Measurements from ENCODE around the gene CDH23. TPM values are rescaled to one million over a fixed set of nuclear protein-coding genes. Genes with fewer than 3 reads are reported as not detected.

CDH23 gene
- polyA plus RNA-seq, 1 donor (not counting 4 experiments of a cell fraction or from before 2014, with no cell fraction given) = 0.01 TPM

DNA sequence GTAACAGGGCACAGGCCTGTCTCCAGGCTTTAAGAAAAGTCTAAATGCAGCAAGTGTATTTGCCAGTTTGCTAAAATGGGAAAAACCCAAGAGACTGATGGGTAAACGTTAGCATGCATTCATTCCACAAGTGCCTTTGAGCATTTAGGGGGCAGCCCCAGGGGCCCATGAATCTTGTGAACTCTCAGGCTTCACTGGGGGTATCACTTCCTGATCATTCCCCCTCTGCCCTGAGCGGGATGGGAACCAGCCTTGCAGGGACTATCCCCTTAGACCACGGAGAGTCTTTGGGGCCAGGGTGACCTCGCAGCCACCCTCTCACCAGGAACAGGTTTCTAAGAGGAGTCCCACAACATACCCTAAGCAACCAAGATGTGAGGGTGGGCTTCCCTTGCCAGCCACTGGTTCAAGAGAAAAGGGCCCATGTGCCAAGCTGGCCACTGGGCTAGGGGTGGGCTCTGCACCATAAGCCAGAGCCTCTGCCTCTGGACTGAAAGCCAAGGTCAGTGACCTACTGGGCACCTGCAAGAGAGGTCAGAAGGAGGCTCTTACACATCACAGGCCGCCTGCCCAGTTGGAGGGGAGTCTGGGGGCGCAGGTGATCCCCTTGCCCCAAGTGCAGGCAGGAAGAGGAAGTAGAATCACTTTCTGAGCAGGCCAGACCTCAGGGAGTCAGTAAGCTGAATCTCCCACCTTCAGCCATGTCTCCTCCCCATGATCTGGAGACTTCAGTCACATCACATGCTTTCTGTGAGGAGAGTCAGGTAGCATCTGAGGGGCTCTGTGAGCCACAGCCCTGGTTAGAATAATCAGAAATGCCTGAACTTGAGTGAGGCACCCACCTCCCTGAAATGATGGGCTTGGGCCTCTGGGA, 247.8 kb downstream of the CDH23 start:
- dilution Hi-C loops (cut with MboI; ENCODE audit: extremely low pct_ligation_motif_present, low sequenced_read_pairs) = no loop called here
- H3K27ac ChIP-seq (ENCODE audit: control insufficient read depth, insufficient read depth, low read length) = no peak overlapping the region
- H3K9me1 ChIP-seq (ENCODE audit: control insufficient read depth, extremely low read depth, insufficient read depth, low read length) = no peaks in the 10 kb centered on the region
- no peak for FAIRE-seq
- H3K79me2 ChIP-seq (ENCODE audit: control insufficient read depth, insufficient read depth, low read length) = no peaks in the 10 kb centered on the region
- TF ChIP-seq, protein P1, sequence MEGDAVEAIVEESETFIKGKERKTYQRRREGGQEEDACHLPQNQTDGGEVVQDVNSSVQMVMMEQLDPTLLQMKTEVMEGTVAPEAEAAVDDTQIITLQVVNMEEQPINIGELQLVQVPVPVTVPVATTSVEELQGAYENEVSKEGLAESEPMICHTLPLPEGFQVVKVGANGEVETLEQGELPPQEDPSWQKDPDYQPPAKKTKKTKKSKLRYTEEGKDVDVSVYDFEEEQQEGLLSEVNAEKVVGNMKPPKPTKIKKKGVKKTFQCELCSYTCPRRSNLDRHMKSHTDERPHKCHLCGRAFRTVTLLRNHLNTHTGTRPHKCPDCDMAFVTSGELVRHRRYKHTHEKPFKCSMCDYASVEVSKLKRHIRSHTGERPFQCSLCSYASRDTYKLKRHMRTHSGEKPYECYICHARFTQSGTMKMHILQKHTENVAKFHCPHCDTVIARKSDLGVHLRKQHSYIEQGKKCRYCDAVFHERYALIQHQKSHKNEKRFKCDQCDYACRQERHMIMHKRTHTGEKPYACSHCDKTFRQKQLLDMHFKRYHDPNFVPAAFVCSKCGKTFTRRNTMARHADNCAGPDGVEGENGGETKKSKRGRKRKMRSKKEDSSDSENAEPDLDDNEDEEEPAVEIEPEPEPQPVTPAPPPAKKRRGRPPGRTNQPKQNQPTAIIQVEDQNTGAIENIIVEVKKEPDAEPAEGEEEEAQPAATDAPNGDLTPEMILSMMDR (optimal IDR thresholded peaks at IDR 0.05 in 1 of 3, IDR thresholded peaks at IDR 0.05 in 1 of 3, conservative IDR thresholded peaks at IDR 0.05 in 1 of 3; ENCODE audit: extremely low read depth in 1 of 3, insufficient read depth in 2 of 3, low read length in 3 of 3) = no peak
- TF ChIP-seq EZH2 (IDR thresholded peaks at IDR 0.05; ENCODE audit: low read length) = no peak
- H3K4me1 ChIP-seq (ENCODE audit: control insufficient read depth, extremely low read depth, insufficient read depth, low read length) = no peaks in the 10 kb centered on the region
- H3K4me3 ChIP-seq (ENCODE audit: control insufficient read depth in 2 of 3, extremely low read depth in 1 of 3, insufficient read depth in 2 of 3, low read depth in 1 of 3, low read length in 3 of 3) = no peak overlapping the region
- H3K9me3 ChIP-seq (ENCODE audit: control insufficient read depth, low read depth, low read length) = no peaks in the 10 kb centered on the region
- H4K20me1 ChIP-seq (ENCODE audit: control insufficient read depth, extremely low read depth, insufficient read depth, low read length) = no peaks in the 10 kb centered on the region
- peaks cover 6% of the 10 kb centered on the region for H3K27me3 ChIP-seq (ENCODE audit: control insufficient read depth, extremely low read depth, insufficient read depth, low read length)
- no peaks in the 10 kb centered on the region for H3K36me3 ChIP-seq (ENCODE audit: control insufficient read depth in 2 of 2, extremely low read depth in 1 of 2, insufficient read depth in 2 of 2, low read length in 2 of 2)
- no peak overlapping the region for H3K9ac ChIP-seq (ENCODE audit: control insufficient read depth, extremely low read depth, insufficient read depth, low read length)
- no peak overlapping the region for H3K4me2 ChIP-seq (ENCODE audit: control insufficient read depth, extremely low read depth, insufficient read depth, low read depth, low read length)
- no peak overlapping the region for H2AFZ ChIP-seq (ENCODE audit: control insufficient read depth, low read length)
- DNase-seq (ENCODE audit: low read depth, low spot score) = no peak

DNA sequence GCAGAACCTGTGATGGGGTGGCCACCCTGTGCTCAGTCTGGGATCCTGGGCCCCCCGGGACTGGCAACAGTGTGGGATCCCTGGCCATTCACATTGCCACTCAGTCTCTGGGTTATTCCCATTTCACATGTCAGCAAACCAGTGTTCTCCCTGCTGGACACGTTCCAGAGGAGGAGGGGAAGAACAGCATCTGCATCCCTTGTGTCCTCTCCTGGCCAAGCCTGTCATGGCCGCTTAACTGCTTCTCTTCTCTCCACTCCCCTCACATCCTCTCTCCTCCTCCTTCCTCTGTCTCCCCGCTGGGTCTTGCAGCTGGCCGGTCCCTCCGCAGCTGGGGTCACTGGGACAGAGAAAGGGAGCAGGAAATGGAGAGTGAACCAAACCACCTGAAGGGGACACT, 248.5 kb downstream of the CDH23 start:
- no peak overlapping the region for H3K9ac ChIP-seq (ENCODE audit: control insufficient read depth, extremely low read depth, insufficient read depth, low read length)
- no peak overlapping the region for H2AFZ ChIP-seq (ENCODE audit: control insufficient read depth, low read length)
- no peak overlapping the region for H3K4me3 ChIP-seq (ENCODE audit: control insufficient read depth in 2 of 3, extremely low read depth in 1 of 3, insufficient read depth in 2 of 3, low read depth in 1 of 3, low read length in 3 of 3)
- no peaks in the 10 kb centered on the region for H3K4me1 ChIP-seq (ENCODE audit: control insufficient read depth, extremely low read depth, insufficient read depth, low read length)
- H3K36me3 ChIP-seq (ENCODE audit: control insufficient read depth in 2 of 2, extremely low read depth in 1 of 2, insufficient read depth in 2 of 2, low read length in 2 of 2) = no peaks in the 10 kb centered on the region
- FAIRE-seq (no peak), DNase-seq (ENCODE audit: low read depth, low spot score) (no peak)
- peaks cover under 1% of the 10 kb centered on the region for H3K27me3 ChIP-seq (ENCODE audit: control insufficient read depth, extremely low read depth, insufficient read depth, low read length)
- H3K9me3 ChIP-seq (ENCODE audit: control insufficient read depth, low read depth, low read length) = no peaks in the 10 kb centered on the region
- no peak overlapping the region for H3K27ac ChIP-seq (ENCODE audit: control insufficient read depth, insufficient read depth, low read length)
- no peaks in the 10 kb centered on the region for H3K9me1 ChIP-seq (ENCODE audit: control insufficient read depth, extremely low read depth, insufficient read depth, low read length)
- no peaks in the 10 kb centered on the region for H4K20me1 ChIP-seq (ENCODE audit: control insufficient read depth, extremely low read depth, insufficient read depth, low read length)
- no peak overlapping the region for H3K4me2 ChIP-seq (ENCODE audit: control insufficient read depth, extremely low read depth, insufficient read depth, low read depth, low read length)
- dilution Hi-C loops (cut with MboI; ENCODE audit: extremely low pct_ligation_motif_present, low sequenced_read_pairs) = no loop called here
- H3K79me2 ChIP-seq (ENCODE audit: control insufficient read depth, insufficient read depth, low read length) = no peaks in the 10 kb centered on the region
- TF ChIP-seq, protein P1 (optimal IDR thresholded peaks at IDR 0.05 in 1 of 3, IDR thresholded peaks at IDR 0.05 in 1 of 3, conservative IDR thresholded peaks at IDR 0.05 in 1 of 3; ENCODE audit: extremely low read depth in 1 of 3, insufficient read depth in 2 of 3, low read length in 3 of 3) = no peak
- TF ChIP-seq EZH2 (IDR thresholded peaks at IDR 0.05; ENCODE audit: low read length) = no peak
